TTC549 (cell line): ENCODE results near the gene SRCIN1.
"Not testable (repeated sequence)": the region's sequence is repeated elsewhere in the genome, so short reads cannot be mapped to it uniquely, and the experiment has no call there.

ENCODE experiments used
- FAIRE-seq: peaks from 2 replicates; lab custom pipeline; 2012; peaks lifted over from hg19 to GRCh38; lab: Jason Lieb, UNC

SRCIN1 gene

DNA sequence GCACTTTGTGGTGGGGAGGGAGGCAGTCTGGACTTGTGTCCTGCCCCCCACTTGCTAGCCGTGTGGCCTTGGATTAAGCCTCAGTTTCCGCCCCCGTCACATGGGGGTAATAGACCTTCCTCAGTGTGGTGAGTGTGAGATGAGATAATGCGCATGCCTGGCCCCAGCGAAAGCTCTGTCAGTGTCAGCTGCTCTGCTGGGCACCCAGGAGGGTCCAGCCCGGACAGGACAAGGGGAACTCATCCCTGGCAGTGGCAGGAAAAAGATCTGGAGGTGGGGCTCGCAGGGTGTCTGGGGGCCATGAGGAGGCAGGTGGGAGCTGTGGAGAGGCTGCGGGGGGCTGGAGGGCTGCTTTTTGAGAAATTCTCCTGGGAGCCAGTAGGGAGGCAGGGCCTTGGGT, 63.5 kb downstream of the SRCIN1 start:
- FAIRE-seq = no peak

DNA sequence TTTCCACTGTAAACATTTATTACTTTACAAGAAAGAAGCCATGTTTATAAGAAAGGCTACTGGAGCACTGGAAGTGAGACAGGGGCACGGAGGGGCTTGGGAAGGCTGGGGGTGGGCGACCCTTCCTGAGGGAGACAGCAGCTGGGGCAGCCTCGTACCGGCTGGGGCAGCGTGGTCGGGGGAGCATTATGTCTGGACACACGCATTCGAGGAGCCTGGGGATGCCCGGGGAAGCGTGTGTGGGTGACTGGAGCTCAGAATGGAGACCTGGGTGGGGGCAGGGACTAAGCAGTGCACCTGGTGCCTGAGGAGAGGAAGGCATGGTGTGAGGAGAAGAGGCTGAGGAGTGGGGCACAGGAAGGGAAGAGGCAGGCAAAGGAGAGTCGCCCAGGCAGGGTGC, 64.5 kb downstream of the SRCIN1 start:
- no peak for FAIRE-seq

DNA sequence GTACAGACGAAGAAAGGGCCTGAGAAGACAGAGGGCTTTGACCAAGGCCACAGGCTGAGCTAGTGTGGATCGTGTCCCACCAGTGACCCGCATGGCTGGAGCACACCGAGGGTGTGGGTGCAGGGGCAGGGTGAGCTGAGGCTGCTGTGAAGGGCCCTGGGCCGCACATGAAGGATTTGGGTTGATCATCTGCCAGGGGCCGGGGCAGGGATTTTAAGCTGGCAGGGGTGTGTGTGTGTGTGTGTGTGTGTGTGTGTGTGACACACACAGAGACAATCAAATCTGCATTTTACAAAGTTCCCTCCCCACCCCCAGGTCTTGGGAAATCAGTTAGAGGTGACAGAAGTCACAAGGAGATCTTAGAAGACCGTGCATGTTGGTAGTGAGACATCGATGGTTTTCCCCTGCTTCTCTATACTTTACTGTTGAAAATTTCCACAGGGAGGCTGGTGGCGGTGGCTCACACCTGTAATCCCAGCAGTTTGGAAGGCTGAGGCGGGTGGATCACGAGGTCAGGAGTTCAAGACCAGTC, 65.2 kb downstream of the SRCIN1 start:
- no peak for FAIRE-seq

DNA sequence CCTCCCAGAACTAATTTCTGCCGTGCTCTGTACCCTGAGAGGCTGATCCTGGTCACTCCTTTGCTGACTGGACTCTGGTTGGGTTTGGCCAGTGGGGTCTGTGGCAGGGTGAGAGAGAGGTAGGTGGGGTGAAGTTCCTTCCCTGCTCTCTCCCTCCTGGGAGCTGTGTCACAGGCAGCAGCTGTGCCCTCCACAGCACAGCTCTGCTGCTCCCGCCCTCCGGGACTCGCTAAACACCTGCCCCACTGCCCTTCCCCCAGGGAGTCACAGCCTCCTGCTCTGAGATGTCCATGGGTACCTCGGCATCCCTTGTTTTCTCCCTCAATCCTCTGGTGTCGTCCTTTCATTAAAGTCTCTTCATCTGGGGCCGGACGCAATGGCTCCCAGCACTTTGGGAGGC, 66.4 kb downstream of the SRCIN1 start:
- no peak for FAIRE-seq

DNA sequence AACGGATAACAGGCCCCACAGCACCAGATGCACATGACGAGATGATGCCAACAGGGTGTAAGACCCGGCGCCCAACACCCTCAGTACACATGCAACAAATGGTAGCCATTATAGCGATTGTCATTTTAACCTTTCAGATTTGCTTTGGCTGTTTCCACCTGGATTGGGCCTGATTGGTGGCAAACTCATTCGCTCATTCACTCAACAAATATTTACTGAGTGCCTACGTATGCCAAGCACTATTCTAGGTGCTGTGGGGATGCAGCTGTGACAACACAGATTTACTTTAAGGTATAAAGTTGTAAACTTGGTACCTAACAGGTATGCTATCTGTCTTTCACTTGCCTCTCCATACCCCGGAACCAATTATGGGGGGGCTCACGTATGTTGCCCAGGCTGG, 66.8 kb downstream of the SRCIN1 start:
- no peak for FAIRE-seq

DNA sequence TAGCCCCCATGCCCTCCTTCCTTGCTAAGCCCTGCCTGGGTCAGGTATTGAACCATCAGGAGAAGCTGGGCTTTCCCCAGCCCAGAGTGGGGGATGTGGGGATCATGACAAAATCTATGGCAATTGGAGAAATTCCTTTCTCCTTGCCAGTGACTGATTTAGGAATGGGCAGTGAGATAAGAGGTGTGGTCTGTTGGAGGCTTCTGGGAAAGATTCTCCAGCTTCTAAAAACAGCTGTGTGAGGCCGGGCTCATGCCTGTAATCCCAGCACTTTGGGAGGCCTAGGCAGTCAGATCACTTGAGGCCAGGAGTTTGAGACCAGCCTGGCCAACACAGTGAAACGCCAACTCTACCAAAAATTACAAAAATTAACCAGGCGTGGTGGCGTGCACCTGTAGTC, 69.1 kb downstream of the SRCIN1 start:
- no peak for FAIRE-seq

DNA sequence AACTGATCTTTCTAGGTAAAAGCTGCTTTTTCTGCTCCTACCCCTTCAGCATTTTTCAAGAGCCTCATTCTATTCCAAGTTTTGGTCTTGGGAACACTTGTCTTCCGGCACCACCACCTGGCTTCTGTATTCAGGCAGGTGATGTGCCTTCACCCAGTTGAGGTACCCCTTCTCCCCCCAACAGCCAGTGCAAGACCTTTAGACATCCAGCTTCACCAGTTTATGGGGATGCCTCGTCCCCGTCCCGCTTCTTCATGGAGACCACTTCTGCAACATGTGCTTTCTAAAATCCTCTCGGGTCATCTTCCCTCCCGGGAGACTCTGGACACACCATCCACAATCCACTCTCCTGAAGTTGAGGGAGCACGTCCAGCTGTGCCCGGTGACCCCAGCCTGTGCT, 69.9 kb downstream of the SRCIN1 start:
- no peak for FAIRE-seq

DNA sequence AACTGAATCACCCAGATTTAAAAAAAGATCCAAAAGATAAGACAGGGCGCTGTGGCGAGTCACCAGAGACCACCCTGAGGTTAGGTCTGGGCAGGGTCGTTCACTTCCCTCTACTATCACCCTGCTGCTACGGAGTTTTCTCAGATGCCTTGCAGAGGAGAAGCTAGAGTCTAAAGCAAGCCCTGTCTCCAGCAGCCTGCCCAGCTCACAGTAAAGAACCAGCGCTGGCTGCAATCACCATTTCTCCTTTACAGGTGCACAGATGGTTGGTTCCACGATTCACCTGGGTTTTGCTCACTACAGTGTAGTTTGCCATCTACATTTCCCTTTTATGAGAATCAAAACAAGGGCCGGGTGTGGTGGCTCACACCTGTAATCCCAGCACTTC, 71.3 kb downstream of the SRCIN1 start:
- no peak for FAIRE-seq

DNA sequence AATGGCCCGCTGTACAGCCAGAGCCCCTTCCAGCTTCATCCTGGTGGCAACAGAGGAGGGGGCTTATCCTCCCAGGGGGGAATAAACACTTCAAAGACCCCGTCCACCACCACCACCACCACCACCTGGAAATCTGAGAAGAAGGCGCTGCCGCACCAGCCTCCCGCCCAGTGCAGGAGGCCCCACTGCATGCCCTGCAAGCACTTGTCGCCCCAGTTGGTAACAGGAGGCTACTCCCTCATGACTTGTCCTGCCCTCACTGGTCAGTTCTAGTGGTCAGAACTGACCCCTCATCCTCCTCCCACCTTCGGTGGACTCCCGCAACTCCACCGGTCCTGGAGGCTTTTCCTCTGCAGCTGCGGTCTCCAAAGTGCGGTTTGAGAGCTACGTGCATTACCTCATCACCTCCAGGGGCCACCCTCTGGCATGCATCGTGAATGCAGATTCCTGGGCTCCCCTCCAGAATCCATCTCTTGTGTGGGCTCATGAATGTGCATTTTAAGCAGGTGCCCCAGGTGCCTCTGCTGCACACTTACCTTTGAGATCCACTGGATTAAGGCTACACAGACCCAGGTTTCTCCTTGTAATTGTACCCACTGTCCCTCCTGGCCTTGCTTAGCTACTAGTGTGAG, 71.8 kb downstream of the SRCIN1 start:
- no peak for FAIRE-seq

DNA sequence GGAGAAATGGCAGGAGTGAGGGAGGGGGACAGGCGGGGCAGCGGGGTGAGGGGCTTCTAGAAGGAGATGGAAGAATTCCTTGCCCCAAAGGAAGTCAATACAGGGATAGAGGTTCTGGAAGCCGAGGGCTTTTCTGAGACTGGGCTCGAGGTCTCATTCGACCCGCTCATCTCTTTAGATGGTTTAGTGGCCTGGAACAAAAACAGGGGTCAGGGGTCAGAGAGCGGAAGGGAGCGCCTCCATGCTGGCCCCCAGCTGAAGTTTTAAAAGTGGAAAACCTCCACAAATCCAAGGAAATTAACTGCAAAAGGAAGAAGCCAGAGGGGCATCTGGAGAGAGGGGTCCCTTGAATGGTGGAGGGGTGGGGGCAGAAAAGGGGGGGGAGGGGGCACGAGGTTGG, 72.5 kb downstream of the SRCIN1 start:
- no peak for FAIRE-seq

DNA sequence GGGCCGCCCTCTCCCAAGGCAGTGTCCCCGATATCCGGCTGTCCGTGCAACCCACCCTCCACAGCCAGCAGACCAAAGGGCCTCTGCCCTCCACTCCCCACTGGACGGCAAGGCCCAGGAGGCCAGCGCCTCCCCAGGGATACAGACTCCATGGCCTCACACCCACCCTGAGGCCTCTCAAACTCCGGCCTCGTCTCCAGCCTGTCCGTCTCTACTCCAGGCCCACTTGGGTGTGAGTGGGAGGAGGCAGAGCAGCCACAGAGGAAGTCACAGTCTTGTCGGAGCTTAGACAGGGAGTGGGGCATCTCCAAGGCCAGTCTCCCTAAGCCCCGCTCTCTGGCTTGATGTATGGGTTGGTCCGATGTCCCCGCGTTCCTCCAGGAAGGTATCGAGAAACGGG, 73.3 kb downstream of the SRCIN1 start:
- no peak for FAIRE-seq

DNA sequence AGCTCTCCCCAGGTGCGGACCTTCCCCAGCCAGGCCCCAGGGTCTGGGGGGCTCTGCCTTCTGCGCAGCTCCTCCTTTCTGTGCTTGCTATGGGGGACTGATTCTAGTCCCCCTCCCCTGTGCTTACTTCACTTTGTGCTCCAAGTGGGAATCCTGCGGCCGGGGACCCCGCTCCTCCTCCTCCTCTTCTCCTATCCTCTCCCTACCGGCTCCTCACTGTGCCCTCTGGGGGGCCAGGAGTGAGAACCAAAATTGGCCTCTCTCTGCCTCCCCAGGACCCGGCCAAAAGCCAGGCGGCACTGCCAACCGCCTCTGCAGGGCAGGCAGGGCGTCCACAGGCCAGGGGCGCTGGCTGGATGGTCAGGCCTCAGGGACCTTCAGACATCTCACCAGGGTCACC, 74.0 kb downstream of the SRCIN1 start:
- not testable (repeated sequence) for FAIRE-seq

DNA sequence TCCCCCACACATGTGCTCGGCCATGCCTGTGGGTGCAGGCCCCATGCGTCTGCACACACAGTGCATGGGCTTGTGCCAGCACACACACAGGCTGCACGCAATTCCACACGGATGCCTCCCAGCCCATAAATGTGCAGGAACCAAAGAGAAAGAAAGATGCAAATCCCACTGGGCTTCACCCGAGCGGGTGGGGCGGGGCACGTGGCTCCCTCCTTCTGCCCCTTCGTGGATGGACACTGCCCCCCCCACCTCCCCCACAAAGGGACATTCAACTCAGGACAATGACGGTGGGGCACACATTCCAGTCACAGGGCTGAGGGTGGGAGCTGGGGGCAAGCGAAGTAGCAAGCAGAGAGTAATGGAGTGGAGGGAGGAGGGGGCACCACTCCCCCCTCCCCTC, 74.9 kb downstream of the SRCIN1 start:
- not testable (repeated sequence) for FAIRE-seq

DNA sequence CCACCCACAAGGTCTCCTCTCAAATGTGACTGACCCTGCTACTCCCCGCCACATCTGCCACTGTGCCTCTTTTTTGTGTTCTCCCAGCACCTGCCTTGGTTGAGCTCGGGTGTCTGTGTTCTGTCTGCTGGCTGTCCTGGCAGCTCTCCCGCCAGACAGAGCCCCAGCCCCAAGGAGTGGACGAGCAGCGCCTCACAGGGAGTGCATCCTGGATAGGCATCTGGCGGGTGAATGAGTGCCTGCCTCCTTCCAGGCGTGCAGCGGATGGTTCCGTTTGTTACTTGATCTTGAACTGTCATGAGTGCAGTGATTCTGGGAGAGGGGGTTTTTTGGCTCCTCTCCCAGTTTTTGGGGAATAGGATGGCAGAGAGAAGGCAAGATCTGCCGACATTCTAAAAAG, 77.6 kb downstream of the SRCIN1 start:
- not testable (repeated sequence) for FAIRE-seq

DNA sequence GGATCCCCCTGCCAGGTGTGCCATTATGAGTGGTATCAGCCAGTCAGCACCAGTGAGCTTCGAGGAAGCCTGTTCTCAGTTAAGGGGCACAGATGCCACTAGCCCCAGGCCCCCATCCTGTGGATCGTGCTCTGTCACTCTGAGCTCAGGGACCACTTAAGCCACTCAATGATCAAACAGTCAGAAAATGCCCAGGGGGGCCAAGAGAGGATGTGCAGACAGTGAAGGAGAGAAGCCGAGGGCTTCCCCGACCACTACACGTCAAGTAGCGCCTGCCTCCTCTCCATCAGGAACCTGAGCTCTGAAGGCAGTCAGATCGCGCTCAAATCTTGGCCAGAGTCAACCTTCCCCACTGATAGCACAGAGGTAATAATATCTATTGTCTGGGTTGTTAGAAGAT, 79.2 kb downstream of the SRCIN1 start:
- not testable (repeated sequence) for FAIRE-seq

DNA sequence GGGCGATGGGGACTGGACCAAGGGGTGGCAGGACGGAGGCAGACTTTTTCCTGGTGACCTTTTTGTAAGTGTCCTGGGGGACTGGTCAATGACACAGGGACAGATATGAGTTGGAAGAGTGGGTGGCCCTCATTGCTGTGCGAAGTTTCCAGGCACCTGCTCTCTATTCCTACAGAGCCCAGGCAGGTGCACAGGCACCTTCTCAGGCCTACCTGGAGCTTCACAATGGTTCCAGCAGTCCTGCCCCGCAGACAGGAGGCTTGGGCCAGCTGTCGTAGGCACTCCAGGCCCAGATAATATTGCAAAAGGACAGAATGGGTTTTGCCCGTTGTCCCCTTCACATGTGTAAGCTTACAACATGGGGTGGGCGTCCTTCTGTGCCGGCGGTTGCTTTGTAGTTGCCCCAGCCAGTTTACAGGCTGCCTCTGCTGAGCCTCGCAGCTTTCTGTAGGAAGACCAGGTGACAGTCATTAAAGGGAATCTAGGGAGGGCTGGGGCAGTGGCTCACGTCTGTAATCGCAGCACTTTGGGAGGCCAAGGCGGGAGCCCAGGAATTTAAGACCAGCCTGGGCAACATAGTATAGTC, 93.2 kb downstream of the SRCIN1 start:
- no peak for FAIRE-seq

DNA sequence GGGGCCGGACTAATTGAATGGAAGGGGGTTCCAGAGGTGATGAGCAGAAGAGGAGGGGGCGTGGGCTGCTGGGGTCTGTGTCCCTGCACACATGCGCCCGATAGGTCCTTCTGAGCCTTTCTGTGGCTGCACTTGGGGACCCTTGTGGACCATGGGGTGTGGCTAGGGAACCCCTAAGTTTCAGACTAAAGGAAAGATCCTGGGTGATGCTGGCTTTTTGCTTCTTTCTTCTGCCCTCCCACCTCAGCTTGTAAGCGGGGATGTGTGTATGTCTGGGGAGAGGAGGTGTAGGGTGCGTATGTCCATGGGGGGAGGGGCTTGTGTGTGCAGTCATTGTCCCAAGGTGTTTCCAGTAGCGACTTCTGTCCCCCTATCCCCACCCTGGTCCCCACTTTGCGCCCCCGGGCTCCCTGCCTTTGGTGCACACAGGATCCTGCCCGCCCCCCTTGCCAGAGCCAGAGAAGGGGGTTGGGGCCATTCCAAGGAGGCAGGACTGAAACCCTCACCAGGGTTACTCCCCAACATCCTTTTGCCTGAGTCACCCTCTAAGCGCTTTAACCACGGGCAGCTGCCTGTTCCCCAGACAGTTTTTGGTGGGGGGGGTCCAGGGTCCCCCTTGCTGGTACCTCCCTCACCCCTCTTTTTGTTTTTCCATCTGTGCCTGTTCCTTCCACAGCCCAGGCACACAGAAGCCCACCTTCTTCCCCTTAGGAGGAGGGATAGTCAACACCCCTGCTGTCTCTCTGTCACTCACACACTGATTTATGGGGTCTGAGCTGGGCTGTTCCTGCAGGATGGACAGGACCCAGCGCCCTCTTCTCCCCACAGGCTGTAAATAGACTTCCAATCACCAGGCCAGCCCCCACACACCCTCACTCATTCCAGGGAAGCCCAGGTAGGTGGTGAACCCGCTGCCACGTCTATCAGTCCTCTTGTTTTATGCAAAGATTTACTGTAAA, 94.3 kb downstream of the SRCIN1 start:
- FAIRE-seq = no peak

DNA sequence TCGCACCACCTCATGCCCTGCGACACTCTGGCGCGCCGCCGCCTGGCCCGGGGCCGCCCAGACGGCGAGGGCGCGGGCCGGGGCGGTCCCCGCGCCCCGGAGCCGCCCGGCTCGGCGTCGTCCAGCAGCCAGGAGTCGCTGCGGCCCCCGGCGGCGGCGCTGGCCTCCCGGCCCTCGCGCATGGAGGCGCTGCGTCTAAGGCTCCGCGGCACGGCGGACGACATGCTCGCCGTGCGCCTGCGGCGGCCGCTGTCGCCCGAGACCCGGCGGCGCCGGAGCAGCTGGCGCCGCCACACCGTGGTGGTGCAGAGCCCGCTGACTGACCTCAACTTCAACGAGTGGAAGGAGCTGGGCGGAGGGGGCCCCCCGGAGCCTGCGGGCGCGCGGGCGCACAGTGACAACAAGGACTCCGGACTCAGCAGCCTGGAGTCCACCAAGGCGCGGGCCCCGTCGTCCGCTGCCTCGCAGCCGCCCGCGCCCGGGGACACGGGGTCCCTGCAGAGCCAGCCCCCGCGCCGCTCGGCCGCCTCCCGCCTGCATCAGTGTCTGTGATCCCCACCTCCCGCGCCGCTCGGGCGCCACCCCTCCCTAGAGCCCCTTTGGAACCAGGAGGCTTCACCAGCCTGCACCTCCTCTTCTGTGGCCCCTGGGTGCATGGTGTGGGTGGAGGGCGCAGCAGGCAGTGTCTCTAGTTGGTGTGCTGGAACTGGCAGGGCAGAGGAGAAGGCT, 95.2 kb downstream of the SRCIN1 start:
- FAIRE-seq = no peak

DNA sequence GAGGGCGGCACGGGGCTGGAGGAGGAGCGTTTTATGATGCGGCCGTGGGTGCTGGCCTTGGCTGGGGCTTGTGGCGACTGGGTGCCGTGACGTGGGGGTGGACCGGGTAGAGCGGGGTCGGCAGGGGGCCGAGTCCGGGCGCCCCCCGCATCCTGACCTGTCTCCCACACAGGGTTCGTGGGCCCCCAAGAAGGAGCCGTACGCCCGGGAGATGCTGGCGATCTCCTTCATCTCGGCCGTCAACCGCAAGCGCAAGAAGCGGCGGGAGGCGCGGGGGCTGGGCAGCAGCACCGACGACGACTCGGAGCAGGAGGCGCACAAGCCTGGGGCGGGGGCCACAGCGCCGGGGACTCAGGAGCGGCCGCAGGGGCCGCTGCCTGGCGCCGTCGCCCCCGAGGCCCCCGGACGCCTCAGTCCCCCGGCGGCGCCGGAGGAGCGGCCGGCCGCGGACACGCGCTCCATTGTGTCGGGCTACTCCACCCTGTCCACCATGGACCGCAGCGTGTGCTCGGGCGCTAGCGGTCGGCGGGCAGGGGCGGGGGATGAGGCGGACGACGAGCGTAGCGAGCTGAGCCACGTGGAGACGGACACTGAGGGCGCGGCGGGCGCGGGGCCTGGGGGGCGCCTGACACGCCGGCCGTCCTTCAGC, 95.9 kb downstream of the SRCIN1 start:
- no peak for FAIRE-seq

DNA sequence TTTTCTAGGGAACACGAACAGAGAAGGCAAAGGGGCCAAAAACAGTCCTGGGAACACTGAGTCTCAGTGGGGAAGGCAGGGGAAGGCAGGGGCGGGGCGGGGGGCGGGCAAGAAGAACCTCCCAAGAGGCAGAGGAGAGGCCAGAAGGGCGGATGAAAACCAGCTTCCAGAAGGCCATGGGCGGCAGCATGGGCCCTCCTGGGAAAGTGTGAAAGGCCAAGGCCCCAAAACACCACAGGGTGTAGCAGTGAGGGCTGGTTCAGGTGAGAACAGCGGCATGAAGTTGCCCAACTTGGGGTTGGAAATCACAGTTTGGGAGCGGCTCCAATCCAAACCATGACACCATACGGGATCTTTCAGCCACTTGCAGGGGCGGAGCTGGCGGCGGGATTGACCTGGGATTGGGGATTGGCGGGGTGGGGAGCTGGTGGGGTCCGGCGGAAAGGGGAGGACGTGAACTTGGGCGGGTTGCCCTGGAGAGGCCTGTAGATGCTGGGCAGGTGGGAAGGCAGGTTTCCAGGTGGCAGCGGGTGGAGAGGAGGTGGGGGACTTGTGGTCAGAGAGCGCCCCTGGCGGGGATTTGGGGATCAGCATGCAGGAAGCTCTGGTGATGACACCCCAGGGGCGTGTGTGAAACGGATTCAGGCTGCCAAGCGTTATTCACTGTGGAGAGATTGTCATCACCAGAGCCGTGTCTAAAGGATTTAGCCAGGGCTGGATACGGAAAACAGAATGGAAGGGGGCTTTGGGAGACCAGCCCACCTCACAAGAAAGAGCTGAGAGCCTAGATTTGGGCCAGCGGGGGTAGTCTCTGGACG, 96.6 kb downstream of the SRCIN1 start:
- no peak for FAIRE-seq

DNA sequence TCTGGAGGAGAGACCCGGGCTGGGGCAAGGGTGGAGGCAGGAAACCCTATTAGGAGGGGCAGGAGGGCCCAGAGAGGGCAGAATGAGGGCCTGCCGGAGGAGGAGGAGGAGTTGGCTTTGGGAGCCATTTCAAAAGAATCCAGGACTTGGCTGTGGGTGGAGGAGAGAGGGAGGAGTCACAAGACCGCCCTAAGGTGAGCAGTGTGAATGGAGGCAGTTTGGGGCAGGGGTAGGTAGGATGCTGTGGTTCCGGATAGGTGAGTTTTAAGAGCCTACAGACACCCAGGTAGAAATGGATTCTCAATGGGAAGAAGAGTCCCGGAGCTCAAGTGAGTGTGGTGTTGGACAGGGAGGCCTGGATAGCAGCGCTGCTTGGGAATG, 97.2 kb downstream of the SRCIN1 start:
- FAIRE-seq = no peak
